Activated CD4-positive, CD25-positive, alpha-beta regulatory T cell treated with anti-CD3 and anti-CD28 coated beads, Interleukin-2, amount 50 U/mL, for 72 hours (primary cell): ENCODE measurements around the gene TRPM3.

Source experiments
- DNase-seq: peaks from one replicate; pipeline ENCODE4 v3.0.0; 2021

The TRPM3 gene

GRCh38 chr9:70499621-70500020, 621.8 kb downstream of the TRPM3 start:
- no peak for DNase-seq

- no peak for DNase-seq
Observed at GRCh38 chr9:70498866-70499265, 622.6 kb downstream of the TRPM3 start.

GRCh38 chr9:70496244-70496643, 625.2 kb downstream of the TRPM3 start:
- DNase-seq = no peak

GRCh38 chr9:70495514-70495913, 625.9 kb downstream of the TRPM3 start:
- no peak for DNase-seq

- DNase-seq = no peak
Observed at GRCh38 chr9:70494221-70494620, 627.2 kb downstream of the TRPM3 start.

GRCh38 chr9:70493029-70493428, 628.4 kb downstream of the TRPM3 start:
- no peak for DNase-seq

- no peak for DNase-seq
Observed at GRCh38 chr9:70492319-70492777, 629.1 kb downstream of the TRPM3 start.

- no peak for DNase-seq
Observed at GRCh38 chr9:70491426-70492318, 629.7 kb downstream of the TRPM3 start.

GRCh38 chr9:70490478-70490877, 630.9 kb downstream of the TRPM3 start:
- no peak for DNase-seq

GRCh38 chr9:70488793-70489105, 632.7 kb downstream of the TRPM3 start:
- no peak for DNase-seq

- no peak for DNase-seq
Observed at GRCh38 chr9:70488098-70488792, 633.2 kb downstream of the TRPM3 start.

- DNase-seq = no peak
Observed at GRCh38 chr9:70486127-70486526, 635.3 kb downstream of the TRPM3 start.

GRCh38 chr9:70485273-70485858, 636.1 kb downstream of the TRPM3 start:
- DNase-seq = no peak

GRCh38 chr9:70484232-70485130, 636.9 kb downstream of the TRPM3 start:
- DNase-seq = no peak

- DNase-seq = no peak
Observed at GRCh38 chr9:70481471-70481870, 640.0 kb downstream of the TRPM3 start.

- no peak for DNase-seq
Observed at GRCh38 chr9:70480405-70480980, 640.9 kb downstream of the TRPM3 start.

- DNase-seq = no peak
Observed at GRCh38 chr9:70479880-70480291, 641.5 kb downstream of the TRPM3 start.
